DOHH2 (cell line): ENCODE measurements around the gene NOC4L.

Experiments used
- H3F3A ChIP-seq: fragments of 200-600 bp; sonication (generic), shearing (Covaris generic); 2 replicates; pipeline ENCODE4 v1.6.0; 2016; ENCODE audit warnings: antibody characterized with exemption, mild to moderate bottlenecking; ENCODE audit not compliant: control insufficient read depth, insufficient read depth
- H3K27ac ChIP-seq: fragments of 200-600 bp; sonication (generic); 2 replicates; pipeline ENCODE4 v1.5.1; 2014; ENCODE audit warnings: low read depth, mild to moderate bottlenecking, low read length, moderate library complexity
- H3K27me3 ChIP-seq: fragments of 200-600 bp; sonication (generic); 2 replicates; pipeline ENCODE4 v1.6.1; 2014; ENCODE audit warnings: mild to moderate bottlenecking, low read length, mixed read lengths; ENCODE audit not compliant: control insufficient read depth
- H3K36me3 ChIP-seq: fragments of 200-600 bp; sonication (generic); 2 replicates; pipeline ENCODE4 v1.6.1; 2014; ENCODE audit warnings: mild to moderate bottlenecking, low read length, moderate library complexity, mixed read lengths; ENCODE audit not compliant: control insufficient read depth
- H3K4me1 ChIP-seq: fragments of 200-600 bp; sonication (generic); 2 replicates; pipeline ENCODE4 v1.6.1; 2014; ENCODE audit warnings: mild to moderate bottlenecking, low read length, mixed read lengths; ENCODE audit not compliant: control insufficient read depth
- H3K4me2 ChIP-seq: fragments of 200-600 bp; sonication (generic); 2 replicates; pipeline ENCODE4 v1.6.0; 2014; ENCODE audit warnings: mild to moderate bottlenecking, low read length, moderate library complexity
- H3K4me3 ChIP-seq: fragments of 200-600 bp; sonication (generic); 2 replicates; pipeline ENCODE4 v1.5.1; 2014; ENCODE audit warnings: mild to moderate bottlenecking, low read length, mixed read lengths
- H3K79me2 ChIP-seq: fragments of 200-600 bp; sonication (generic); 2 replicates; pipeline ENCODE4 v1.6.1; 2014; ENCODE audit warnings: mild to moderate bottlenecking, low read length, mixed read lengths; ENCODE audit not compliant: control insufficient read depth
- H3K9me2 ChIP-seq: fragments of 200-600 bp; sonication (generic); replicated peaks from 2 replicates; pipeline ENCODE4 v1.6.1; 2014; ENCODE audit warnings: mild to moderate bottlenecking, low read length, mixed read lengths; ENCODE audit not compliant: control insufficient read depth
- H3K9me3 ChIP-seq: fragments of 200-600 bp; sonication (generic); 2 replicates; pipeline ENCODE4 v1.6.1; 2014; ENCODE audit warnings: antibody characterized with exemption, low read length, mixed read lengths; ENCODE audit not compliant: control insufficient read depth, insufficient read depth
- H4K20me1 ChIP-seq: fragments of 200-600 bp; sonication (generic); 2 replicates; pipeline ENCODE4 v1.6.0; 2014; ENCODE audit warnings: low read depth, mild to moderate bottlenecking, antibody characterized with exemption, low read length, moderate library complexity; ENCODE audit not compliant: control insufficient read depth, insufficient read depth
- EZH2phosphoT487 ChIP-seq: fragments of 200-600 bp; sonication (generic); IDR thresholded peaks from 2 replicates; pipeline ENCODE4 v1.6.1; 2017; ENCODE audit warnings: borderline replicate concordance, mild to moderate bottlenecking, antibody characterized with exemption, low read length, moderate library complexity, mixed read lengths
- TF ChIP-seq, protein P1 (sequence below): fragments of 200-600 bp; sonication (generic); IDR thresholded peaks from one replicate; pipeline ENCODE4 v1.5.1; 2014; ENCODE audit warnings: antibody characterized with exemption, mild to moderate bottlenecking, low read depth, low read length; ENCODE audit not compliant: poor library complexity, severe bottlenecking

Gene NOC4L

DNA sequence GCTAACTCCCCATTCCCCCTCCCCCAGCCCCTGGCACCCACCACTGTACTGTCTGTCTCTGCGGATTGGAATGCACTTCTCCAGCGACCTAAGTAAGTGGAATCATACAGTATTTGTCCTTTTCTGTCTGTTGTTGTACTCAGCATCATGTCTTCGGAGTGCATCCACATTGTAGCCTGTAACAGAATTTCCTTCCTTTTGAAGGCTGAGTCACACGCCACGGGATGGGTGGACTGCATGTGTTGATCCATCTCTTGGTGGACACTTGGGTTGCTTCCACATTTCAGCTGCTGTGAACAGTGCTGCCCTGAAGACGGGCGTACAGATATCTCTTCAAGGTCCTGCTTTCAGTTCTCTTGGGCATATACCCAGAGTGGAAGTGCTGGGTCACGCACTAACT lies 34.5 kb upstream of the NOC4L start:
- Histone ChIP-seq H3K4me1 (no peaks in the 10 kb centered on the region), H3K27ac (no peak overlapping the region), H3K27me3 (no peaks in the 10 kb centered on the region), H3F3A (no peaks in the 10 kb centered on the region), H3K36me3 (peaks cover 55% of the 10 kb centered on the region), H3K9me2 (no peaks in the 10 kb centered on the region), H4K20me1 (0 out of 2 replicates have a peak, but pooled peaks cover 3% of the 10 kb centered on the region), H3K4me3 (no peak overlapping the region), H3K79me2 (peaks cover 7% of the 10 kb centered on the region), H3K9me3 (no peaks in the 10 kb centered on the region), H3K4me2 (no peak overlapping the region)
- no peak for TF ChIP-seq EZH2phosphoT487
- TF ChIP-seq, protein P1, sequence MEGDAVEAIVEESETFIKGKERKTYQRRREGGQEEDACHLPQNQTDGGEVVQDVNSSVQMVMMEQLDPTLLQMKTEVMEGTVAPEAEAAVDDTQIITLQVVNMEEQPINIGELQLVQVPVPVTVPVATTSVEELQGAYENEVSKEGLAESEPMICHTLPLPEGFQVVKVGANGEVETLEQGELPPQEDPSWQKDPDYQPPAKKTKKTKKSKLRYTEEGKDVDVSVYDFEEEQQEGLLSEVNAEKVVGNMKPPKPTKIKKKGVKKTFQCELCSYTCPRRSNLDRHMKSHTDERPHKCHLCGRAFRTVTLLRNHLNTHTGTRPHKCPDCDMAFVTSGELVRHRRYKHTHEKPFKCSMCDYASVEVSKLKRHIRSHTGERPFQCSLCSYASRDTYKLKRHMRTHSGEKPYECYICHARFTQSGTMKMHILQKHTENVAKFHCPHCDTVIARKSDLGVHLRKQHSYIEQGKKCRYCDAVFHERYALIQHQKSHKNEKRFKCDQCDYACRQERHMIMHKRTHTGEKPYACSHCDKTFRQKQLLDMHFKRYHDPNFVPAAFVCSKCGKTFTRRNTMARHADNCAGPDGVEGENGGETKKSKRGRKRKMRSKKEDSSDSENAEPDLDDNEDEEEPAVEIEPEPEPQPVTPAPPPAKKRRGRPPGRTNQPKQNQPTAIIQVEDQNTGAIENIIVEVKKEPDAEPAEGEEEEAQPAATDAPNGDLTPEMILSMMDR, result no peak

DNA sequence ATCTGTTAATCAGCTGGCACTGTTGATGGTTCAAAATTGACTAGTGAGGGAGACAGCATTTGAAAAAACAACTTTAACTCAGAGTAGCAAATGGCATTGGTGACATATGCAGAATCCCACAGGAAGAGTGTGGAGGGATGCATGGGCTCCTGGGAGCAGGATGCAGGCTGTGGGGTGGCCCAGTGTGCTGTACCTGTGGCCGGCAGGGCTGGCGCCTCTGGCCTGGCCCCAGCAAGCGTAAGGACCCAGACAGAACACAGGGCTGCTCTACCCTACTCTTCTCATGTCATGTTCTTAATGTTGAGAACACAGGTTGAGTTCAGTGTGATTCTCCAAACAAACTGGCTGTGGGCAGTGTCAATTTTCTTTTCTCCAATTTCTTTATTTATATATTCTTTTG lies 33.6 kb upstream of the NOC4L start:
- TF ChIP-seq, protein P1, result no peak
- TF ChIP-seq EZH2phosphoT487, result no peak
- peaks cover 5% of the 10 kb centered on the region for H3K79me2 ChIP-seq
- H3K36me3 ChIP-seq, result peaks cover 58% of the 10 kb centered on the region
- no peaks in the 10 kb centered on the region for H3K27me3 ChIP-seq
- H3K4me1 ChIP-seq, result no peaks in the 10 kb centered on the region
- no peaks in the 10 kb centered on the region for H3F3A ChIP-seq
- no peak overlapping the region for H3K4me3 ChIP-seq
- no peaks in the 10 kb centered on the region for H3K9me2 ChIP-seq
- 0 out of 2 replicates have a peak, but pooled peaks cover 3% of the 10 kb centered on the region for H4K20me1 ChIP-seq
- H3K27ac ChIP-seq, result no peak overlapping the region
- no peaks in the 10 kb centered on the region for H3K9me3 ChIP-seq
- H3K4me2 ChIP-seq, result no peak overlapping the region

DNA sequence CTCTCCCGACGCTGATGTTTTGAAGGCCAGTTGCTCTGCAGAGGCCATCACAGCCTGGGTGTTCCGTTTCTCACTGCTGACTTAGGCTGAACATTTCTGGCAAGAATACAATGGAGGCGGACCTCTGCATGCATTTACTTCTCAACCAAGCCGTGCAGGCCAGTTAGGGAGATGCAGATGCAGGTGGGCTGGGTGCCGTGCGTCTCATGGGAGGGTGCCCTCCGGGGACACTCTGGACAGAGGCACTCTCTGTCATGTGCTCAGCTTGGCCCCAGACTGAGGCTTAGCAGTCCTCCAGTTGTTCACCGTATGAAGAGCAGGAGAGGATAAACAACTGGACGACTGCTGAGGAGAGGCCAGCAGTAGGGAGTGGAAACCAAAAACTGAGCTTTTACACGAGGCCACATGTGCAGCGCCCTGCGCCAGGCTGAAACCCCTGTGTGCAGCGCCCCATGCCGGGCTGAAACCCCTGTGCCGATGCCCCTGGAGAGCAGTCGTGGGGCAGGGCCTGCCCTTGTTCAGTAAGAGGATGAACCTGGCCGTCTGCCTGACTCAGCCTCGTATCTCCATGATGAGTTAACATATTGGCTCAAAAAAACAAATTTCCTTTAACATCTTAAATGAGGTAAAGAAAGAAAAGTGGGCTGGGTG lies 32.5 kb upstream of the NOC4L start:
- no peaks in the 10 kb centered on the region for H3K27me3 ChIP-seq
- H3F3A ChIP-seq, result no peaks in the 10 kb centered on the region
- H3K4me2 ChIP-seq, result no peak overlapping the region
- H3K9me2 ChIP-seq, result no peaks in the 10 kb centered on the region
- no peak overlapping the region for H3K4me3 ChIP-seq
- no peak overlapping the region for H3K27ac ChIP-seq
- peaks cover 62% of the 10 kb centered on the region for H3K36me3 ChIP-seq
- no peak for TF ChIP-seq EZH2phosphoT487
- peaks cover 3% of the 10 kb centered on the region for H3K79me2 ChIP-seq
- 0 out of 2 replicates have a peak, but pooled peaks cover 3% of the 10 kb centered on the region for H4K20me1 ChIP-seq
- H3K9me3 ChIP-seq, result no peaks in the 10 kb centered on the region
- no peaks in the 10 kb centered on the region for H3K4me1 ChIP-seq

- H3K27me3 ChIP-seq, result no peaks in the 10 kb centered on the region
- peaks cover 47% of the 10 kb centered on the region for H3K36me3 ChIP-seq
- TF ChIP-seq EZH2phosphoT487, result no peak
- TF ChIP-seq, protein P1, result no peak
- no peaks in the 10 kb centered on the region for H3K4me1 ChIP-seq
- H3K4me2 ChIP-seq, result no peak overlapping the region
- no peaks in the 10 kb centered on the region for H3K9me2 ChIP-seq
- H4K20me1 ChIP-seq, result 0 out of 2 replicates have a peak, but pooled peaks cover 3% of the 10 kb centered on the region
- H3K79me2 ChIP-seq, result no peaks in the 10 kb centered on the region
- no peak overlapping the region for H3K27ac ChIP-seq
- H3K4me3 ChIP-seq, result no peak overlapping the region
- no peaks in the 10 kb centered on the region for H3K9me3 ChIP-seq
- no peaks in the 10 kb centered on the region for H3F3A ChIP-seq
Observed at GRCh38 chr12:132114667-132115066, 29.6 kb upstream of the NOC4L start.
